Measurements from ENCODE around the gene MAT2A. TPM values are rescaled to one million over a fixed set of nuclear protein-coding genes. Genes with fewer than 3 reads are reported as not detected.

The MAT2A gene
- total RNA-seq, 1 donor, result 124 TPM

DNA sequence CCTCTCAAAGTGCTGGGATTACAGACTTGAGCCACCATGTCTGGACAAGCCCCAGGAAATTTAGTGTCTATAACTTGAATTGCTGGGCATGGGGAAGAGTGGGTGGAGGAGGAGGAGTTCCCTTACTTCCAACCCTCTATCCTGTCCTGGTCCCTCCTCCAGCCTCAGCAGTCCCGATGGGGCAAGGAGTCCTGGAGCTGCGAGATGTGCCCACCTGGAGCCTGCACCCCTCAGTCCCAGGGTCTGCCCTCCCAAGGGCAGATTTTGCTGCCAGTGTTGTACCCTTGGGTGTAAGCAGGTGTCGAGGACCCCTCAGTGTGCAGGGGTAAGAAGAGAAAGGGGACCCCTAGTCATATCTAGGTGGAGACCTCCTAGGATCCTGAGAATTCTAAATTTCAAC is 41.2 kb downstream of the MAT2A start:
- TF ChIP-seq, protein P1, sequence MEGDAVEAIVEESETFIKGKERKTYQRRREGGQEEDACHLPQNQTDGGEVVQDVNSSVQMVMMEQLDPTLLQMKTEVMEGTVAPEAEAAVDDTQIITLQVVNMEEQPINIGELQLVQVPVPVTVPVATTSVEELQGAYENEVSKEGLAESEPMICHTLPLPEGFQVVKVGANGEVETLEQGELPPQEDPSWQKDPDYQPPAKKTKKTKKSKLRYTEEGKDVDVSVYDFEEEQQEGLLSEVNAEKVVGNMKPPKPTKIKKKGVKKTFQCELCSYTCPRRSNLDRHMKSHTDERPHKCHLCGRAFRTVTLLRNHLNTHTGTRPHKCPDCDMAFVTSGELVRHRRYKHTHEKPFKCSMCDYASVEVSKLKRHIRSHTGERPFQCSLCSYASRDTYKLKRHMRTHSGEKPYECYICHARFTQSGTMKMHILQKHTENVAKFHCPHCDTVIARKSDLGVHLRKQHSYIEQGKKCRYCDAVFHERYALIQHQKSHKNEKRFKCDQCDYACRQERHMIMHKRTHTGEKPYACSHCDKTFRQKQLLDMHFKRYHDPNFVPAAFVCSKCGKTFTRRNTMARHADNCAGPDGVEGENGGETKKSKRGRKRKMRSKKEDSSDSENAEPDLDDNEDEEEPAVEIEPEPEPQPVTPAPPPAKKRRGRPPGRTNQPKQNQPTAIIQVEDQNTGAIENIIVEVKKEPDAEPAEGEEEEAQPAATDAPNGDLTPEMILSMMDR (IDR thresholded peaks at IDR 0.05; ENCODE audit: insufficient read depth, low read depth, low read length), result no peak
- no peak for DNase-seq (ENCODE audit: low read depth)
- H3K4me3 ChIP-seq (ENCODE audit: low read depth, low read length), result no peak overlapping the region

DNA sequence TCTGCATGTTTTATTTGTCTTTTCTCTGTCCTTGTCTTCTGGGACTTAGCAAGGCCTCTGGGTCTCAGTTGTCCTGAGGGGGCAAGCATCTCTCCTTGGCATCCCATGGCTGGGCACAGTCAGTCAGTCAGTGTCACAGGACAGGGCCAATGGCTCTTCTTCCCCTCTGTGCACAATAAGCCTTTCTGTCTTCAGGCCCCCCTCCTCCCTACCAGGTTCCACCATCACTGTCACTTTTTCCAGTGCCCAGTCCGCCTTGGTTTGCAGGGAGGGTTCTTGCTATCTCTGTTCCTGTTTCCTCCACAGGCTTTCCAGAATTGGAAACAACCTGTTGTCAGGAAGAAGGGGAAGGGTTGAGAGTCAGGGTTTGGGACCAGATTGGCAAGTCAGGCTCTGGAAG is 43.5 kb downstream of the MAT2A start:
- H3K4me3 ChIP-seq (ENCODE audit: low read depth, low read length), result no peak overlapping the region
- TF ChIP-seq, protein P1 (IDR thresholded peaks at IDR 0.05; ENCODE audit: insufficient read depth, low read depth, low read length), result no peak
- DNase-seq (ENCODE audit: low read depth), result no peak

DNA sequence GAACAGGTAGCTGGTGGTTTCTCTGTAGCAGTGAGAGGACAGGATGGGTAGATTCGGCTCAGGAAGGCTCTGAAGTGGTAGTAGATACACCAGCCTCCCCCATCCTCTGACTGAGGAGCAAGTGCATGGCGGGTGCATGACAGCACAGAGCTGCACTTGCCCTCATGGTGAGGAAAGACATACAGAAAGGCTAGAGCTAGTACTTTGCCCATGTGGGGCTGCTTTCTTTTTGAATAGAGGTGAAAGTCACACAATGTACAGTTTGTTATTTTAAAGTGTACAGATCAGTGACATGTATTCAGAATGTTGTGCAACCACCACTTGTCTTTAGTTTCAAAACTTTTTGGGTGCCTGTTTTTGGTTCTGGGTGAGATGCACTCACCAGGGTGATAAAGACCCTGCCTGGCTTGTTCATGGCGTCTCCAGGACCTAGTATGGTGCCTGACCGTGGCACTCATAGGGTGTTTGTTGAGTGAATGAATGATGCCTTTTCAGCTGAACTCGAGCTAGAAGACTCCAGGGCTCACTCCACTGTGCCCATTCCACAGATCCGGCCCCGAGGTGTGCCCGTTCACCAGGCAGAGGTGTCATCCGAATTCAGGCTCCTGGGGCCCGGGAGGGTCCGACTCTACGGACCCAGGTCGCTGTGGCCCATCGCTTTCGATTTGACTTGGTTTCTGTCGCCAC is 44.8 kb downstream of the MAT2A start:
- TF ChIP-seq, protein P1 (IDR thresholded peaks at IDR 0.05; ENCODE audit: insufficient read depth, low read depth, low read length), result no peak
- peak overlapping the region; percentile 56 for H3K4me3 ChIP-seq (ENCODE audit: low read depth, low read length)
- peak; percentile 28 for DNase-seq (ENCODE audit: low read depth)

DNA sequence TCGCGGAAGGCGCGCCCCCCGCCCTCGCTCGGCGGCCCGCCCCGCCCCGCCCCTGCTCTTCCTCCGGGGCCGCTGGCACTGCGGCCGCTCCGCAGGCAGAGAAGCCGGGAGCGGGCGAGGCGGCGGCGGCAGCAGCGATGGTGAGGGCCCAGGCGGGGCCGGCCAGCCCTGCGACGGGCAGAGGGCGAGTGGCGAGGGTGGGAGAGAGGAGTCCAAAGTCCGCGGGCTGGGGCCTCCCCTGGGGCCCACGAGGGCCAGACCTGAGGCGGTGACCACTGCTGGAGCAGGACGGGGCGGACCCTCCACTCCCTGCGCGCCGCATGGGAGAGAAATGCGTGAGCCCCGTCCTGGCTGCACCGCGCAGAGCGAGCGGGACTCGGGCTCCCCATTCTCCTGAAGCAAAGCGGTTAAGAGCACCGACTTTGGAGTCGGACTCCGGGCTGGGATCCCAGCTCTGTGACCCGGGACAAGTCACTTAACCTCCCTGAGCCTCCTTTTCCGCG is 45.4 kb downstream of the MAT2A start, which contains the start of gene VAMP5:
Gene VAMP5 (plus strand): TSS at position 78 of the 503 bp plus-strand sequence. CDS start 60 bp downstream, at position 138.
- H3K4me3 ChIP-seq (ENCODE audit: low read depth, low read length), result peak within 1 kb of the TSS; percentile 64
- TF ChIP-seq, protein P1 (IDR thresholded peaks at IDR 0.05; ENCODE audit: insufficient read depth, low read depth, low read length), result no peak
- DNase-seq (ENCODE audit: low read depth), result peak; percentile 27

DNA sequence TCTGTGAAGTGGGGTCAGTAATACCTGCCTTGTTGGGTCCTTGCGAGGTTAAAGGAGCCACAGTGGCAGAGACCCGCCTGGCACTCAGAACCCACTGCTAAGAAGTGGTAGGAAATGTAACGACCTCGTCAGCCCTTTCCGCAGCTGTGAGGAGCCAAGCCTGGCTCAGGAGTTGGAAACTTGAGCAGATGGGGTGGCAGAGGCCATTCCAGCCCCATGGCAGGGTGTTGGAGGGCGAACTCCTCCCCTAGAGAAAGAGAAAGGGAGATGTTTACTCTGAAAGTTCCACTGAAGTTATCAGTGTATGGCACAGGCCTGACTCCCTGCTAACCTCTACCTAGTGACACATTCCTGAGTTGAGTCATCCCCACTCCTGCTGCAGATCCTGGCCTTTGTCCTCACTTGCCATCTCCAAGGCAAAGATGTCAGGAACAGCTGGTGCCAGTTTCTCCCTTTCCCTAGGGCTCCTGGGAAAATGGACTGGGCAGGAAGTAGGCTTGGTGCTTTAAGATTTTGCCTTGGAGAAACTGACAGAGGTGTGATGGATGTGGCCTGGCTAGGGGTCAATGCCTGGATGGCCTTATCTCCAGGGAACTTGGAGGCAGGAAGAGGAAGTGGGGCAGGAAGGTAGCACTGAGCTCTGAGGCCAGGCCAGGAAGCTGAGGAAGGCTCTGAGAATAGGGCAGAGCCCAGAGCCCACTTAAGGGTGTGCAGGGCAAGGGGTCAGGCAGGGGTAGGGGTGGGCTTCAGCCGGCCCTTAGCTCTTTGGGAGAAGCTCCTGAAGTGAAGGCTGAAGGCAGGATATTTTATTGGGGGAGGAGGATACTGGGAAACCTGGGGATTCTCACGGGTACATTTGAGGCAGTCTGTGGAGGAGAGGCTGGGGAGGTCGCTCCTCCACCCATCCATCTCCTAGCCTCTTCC is 46.2 kb downstream of the MAT2A start:
- DNase-seq (ENCODE audit: low read depth), result peak; percentile 55
- TF ChIP-seq, protein P1 (IDR thresholded peaks at IDR 0.05; ENCODE audit: insufficient read depth, low read depth, low read length), result no peak
- H3K4me3 ChIP-seq (ENCODE audit: low read depth, low read length), result peak overlapping the region; percentile 64

DNA sequence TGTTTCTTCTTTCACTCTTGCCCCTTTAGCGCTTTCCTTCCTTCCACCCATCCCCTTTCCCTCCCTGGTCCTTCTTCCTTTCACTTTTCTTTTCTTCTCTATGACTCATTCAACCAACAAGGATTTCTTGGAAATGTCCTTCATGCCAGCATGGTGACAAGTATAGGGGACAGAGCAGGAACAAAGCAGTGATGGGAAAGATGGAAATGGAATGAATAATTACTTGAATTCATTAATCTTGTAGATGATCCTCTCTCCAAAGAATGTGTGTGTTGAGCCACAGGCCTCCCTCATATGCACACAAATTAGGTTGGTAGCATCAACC is 46.8 kb downstream of the MAT2A start:
- peak; percentile 64 for DNase-seq (ENCODE audit: low read depth)
- TF ChIP-seq, protein P1 (IDR thresholded peaks at IDR 0.05; ENCODE audit: insufficient read depth, low read depth, low read length), result no peak
- peak overlapping the region; percentile 64 for H3K4me3 ChIP-seq (ENCODE audit: low read depth, low read length)

Data from fibroblast of villous mesenchyme (primary cell).